NCI-H146 treated with DMSO at 0.1 percent for 48 hours (cell line): Measurements from ENCODE around the gene KLHL13.

Experiments
- DNase-seq: peaks from one replicate; lab custom pipeline; 2025; ENCODE audit not compliant: unreplicated experiment; lab: John Stamatoyannopoulos, UW

The KLHL13 gene

GRCh38 chrX:117892469-117892868 lies 224.1 kb downstream of the KLHL13 start:
- DNase-seq = no peak

GRCh38 chrX:117871796-117872195 lies 244.8 kb downstream of the KLHL13 start:
- DNase-seq = no peak

- DNase-seq = no peak
These were observed 256.1 kb downstream of the KLHL13 start for GRCh38 chrX:117860517-117860916.

- no peak for DNase-seq
These were observed 261.8 kb downstream of the KLHL13 start for GRCh38 chrX:117854806-117855205.

GRCh38 chrX:117851025-117851424 lies 265.6 kb downstream of the KLHL13 start:
- DNase-seq = no peak
